Measurements from ENCODE around the gene CHRNA9.

- TF ChIP-seq CTCF (IDR thresholded peaks at IDR 0.05) (no peak), POLR2A (IDR thresholded peaks at IDR 0.05) (no peak), EP300 (IDR thresholded peaks at IDR 0.05) (no peak)
Observed at GRCh38 chr4:40329805-40330204, 5.3 kb upstream of the CHRNA9 start.

All from stomach (tissue), 4 donors.